Transverse colon (tissue), 3 donors: ENCODE results near the gene EPPIN.

Source experiments
- EP300 ChIP-seq: sonication (generic); formaldehyde crosslinking; IDR thresholded peaks from one replicate; pipeline ENCODE4 v1.6.1; 2017; ENCODE audit warnings: antibody characterized with exemption, low read depth
- POLR2A ChIP-seq: fragments of 450-650 bp; IDR thresholded peaks from one replicate; pipeline ENCODE4 v1.6.1; 2016; ENCODE audit warnings: antibody characterized with exemption, mild to moderate bottlenecking, moderate library complexity
- TF ChIP-seq, protein P1 (sequence below), 5 experiments: fragments of 200-600 bp in 3 of 5; fragments of 450-650 bp in 2 of 5; sonication (generic) in 3 of 5; IDR thresholded peaks; 1 replicate in 2 of 5; 2 replicates in 3 of 5; pipeline ENCODE4 v1.5.1; 2016 to 2017; ENCODE audit warnings: antibody characterized with exemption in 5 of 5, inconsistent platforms in 3 of 5, mild to moderate bottlenecking in 2 of 5, moderate library complexity in 1 of 5

DNA sequence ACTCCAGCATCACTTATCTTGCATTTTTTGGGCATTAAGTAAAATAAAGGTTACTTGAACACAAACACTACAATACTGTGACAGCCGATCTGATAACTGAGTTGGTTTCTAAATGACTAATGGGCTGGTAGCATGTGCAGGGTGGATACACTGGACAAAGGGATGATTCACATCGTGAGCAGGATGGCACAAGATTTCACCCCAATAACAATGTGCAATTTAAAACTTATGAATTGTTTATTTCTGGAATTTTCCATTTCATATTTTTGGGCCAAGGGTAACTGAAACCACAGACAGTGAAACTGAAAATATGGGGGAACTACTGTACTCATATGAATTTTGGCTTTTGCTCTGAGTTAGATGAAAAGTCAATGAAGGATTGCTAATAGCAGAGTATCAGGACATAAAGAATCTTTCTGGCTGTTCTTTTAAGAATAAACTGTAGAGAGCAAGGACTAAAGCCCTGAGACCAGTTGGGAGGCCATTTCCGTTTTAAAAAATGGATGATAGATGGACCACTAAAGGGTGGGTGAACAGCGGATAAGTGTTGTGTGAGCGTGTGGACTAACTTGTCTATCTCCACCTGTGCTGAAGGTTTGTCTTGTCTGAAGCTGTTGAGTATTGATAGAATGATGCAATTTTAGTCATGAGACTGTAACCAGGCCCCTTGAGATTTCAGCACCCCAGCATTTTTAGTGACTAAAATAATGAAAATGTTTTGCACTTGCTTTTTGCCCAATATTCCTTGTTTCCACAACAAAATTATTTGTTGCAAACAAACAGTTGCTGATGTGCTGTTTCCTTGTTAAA is 40.0 kb downstream of the EPPIN start:
- TF ChIP-seq, protein P1, sequence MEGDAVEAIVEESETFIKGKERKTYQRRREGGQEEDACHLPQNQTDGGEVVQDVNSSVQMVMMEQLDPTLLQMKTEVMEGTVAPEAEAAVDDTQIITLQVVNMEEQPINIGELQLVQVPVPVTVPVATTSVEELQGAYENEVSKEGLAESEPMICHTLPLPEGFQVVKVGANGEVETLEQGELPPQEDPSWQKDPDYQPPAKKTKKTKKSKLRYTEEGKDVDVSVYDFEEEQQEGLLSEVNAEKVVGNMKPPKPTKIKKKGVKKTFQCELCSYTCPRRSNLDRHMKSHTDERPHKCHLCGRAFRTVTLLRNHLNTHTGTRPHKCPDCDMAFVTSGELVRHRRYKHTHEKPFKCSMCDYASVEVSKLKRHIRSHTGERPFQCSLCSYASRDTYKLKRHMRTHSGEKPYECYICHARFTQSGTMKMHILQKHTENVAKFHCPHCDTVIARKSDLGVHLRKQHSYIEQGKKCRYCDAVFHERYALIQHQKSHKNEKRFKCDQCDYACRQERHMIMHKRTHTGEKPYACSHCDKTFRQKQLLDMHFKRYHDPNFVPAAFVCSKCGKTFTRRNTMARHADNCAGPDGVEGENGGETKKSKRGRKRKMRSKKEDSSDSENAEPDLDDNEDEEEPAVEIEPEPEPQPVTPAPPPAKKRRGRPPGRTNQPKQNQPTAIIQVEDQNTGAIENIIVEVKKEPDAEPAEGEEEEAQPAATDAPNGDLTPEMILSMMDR (IDR thresholded peaks at IDR 0.05): no peak
- no peak for TF ChIP-seq POLR2A
- no peak for TF ChIP-seq EP300
